ENCODE results near the gene VEGFC. TPM values are rescaled to one million over a fixed set of nuclear protein-coding genes. Genes with fewer than 3 reads are reported as not detected.

Gene VEGFC
- total RNA-seq, 1 experiment from 2014 or later, result 11.1 TPM

DNA sequence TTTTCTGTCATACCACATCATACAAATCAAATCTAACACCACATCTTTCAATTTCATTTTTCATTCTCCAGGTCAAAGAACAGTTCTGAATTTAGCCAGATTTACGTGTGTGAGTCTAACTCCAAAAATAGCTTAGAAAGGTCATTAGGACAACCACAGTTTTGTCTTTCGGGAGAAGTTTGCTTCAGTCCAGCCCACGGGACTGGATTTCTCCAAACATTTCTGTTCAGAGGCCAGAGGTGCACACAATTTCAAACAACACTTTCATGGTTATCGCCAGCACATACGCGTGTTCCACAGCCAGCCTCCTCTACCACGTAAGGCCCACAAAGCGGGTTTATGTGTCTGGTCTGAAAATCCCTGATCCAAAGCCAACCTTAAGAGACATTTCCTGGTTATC lies 65.9 kb downstream of the VEGFC start:
- TF ChIP-seq, protein P1, sequence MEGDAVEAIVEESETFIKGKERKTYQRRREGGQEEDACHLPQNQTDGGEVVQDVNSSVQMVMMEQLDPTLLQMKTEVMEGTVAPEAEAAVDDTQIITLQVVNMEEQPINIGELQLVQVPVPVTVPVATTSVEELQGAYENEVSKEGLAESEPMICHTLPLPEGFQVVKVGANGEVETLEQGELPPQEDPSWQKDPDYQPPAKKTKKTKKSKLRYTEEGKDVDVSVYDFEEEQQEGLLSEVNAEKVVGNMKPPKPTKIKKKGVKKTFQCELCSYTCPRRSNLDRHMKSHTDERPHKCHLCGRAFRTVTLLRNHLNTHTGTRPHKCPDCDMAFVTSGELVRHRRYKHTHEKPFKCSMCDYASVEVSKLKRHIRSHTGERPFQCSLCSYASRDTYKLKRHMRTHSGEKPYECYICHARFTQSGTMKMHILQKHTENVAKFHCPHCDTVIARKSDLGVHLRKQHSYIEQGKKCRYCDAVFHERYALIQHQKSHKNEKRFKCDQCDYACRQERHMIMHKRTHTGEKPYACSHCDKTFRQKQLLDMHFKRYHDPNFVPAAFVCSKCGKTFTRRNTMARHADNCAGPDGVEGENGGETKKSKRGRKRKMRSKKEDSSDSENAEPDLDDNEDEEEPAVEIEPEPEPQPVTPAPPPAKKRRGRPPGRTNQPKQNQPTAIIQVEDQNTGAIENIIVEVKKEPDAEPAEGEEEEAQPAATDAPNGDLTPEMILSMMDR (IDR thresholded peaks at IDR 0.05; ENCODE audit: unreplicated experiment), result no peak
- ChIA-PET POLR2A (no interaction called here), CTCF (interaction anchor here (1.1 kb wide), 1 partner anchor 65 kb away, joined by 3 read pairs; no protein-coding TSS in a partner anchor)
- BruUV-seq (replicated peaks), result no TSS peak
- peaks cover 30% of the 10 kb centered on the region for H3K36me3 Mint-ChIP-seq (ENCODE audit: insufficient read depth, unreplicated experiment)
- no peak for DNase-seq (ENCODE audit: unreplicated experiment)
- H3K27ac Mint-ChIP-seq (ENCODE audit: low read depth, unreplicated experiment), result no peak overlapping the region
- no peaks in the 10 kb centered on the region for H3K27me3 Mint-ChIP-seq (ENCODE audit: insufficient read depth, unreplicated experiment)
- H3K9me3 Mint-ChIP-seq (ENCODE audit: unreplicated experiment), result no peaks in the 10 kb centered on the region
- no peak overlapping the region for H3K4me3 Mint-ChIP-seq (ENCODE audit: unreplicated experiment)
- intact Hi-C loops (cut with micrococcal nuclease), result no loop called here
- peaks cover 6% of the 10 kb centered on the region for H3K4me1 Mint-ChIP-seq (ENCODE audit: insufficient read depth, unreplicated experiment)

DNA sequence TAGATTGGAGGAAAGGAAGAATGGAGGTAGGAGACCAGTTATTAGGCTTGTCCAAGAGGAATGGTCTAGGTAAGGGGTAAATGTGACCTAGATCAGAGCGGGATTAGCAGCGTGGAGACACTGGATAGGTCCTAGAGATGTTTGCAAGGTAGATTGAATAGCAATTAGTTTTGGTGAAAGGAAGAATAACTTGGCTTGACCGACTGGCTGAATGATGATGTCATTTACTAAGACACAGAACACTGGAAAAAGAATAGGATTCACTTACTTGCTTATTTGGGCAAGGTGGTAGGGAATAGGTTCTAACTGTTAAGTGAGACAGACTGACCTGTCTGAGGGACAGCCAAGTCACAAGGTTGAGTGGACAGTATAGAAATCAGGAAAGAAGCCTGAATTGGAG lies 71.3 kb downstream of the VEGFC start:
- H3K27ac Mint-ChIP-seq (ENCODE audit: low read depth, unreplicated experiment), result no peak overlapping the region
- H3K36me3 Mint-ChIP-seq (ENCODE audit: insufficient read depth, unreplicated experiment), result peaks cover 2% of the 10 kb centered on the region

DNA sequence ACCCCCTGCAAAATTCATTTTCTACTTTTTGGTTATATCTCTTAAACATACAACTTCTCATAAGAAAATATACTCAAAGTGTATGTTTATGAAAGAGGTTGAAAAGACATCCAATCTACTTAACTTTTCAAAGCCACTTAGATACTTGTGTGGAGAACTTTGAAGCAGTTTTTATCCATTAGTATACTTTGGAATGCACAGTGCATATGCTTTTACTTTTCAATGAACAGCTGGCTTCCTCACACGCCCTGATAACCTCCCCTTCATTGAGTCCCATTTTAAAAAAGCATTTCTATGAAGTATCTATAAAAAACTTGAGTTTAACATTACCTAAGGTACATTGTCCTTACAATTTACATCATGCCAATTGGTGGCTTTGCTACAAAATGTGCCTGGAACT lies 73.8 kb downstream of the VEGFC start:
- Mint-ChIP-seq H3K36me3 (ENCODE audit: insufficient read depth, unreplicated experiment) (no peaks in the 10 kb centered on the region), H3K9me3 (ENCODE audit: unreplicated experiment) (peaks cover 11% of the 10 kb centered on the region), H3K27ac (ENCODE audit: low read depth, unreplicated experiment) (no peak overlapping the region), H3K4me1 (ENCODE audit: insufficient read depth, unreplicated experiment) (no peaks in the 10 kb centered on the region), H3K27me3 (ENCODE audit: insufficient read depth, unreplicated experiment) (no peaks in the 10 kb centered on the region), H3K4me3 (ENCODE audit: unreplicated experiment) (no peak overlapping the region)
- ChIA-PET CTCF (no interaction called here), POLR2A (no interaction called here)
- BruUV-seq (replicated peaks), result no TSS peak
- no peak for DNase-seq (ENCODE audit: unreplicated experiment)
- TF ChIP-seq, protein P1 (IDR thresholded peaks at IDR 0.05; ENCODE audit: unreplicated experiment), result no peak
- intact Hi-C loops (cut with micrococcal nuclease), result no loop called here

More for the DNA sequence above, 71.3 kb downstream of the VEGFC start:
- Mint-ChIP-seq H3K4me3 (ENCODE audit: unreplicated experiment) (no peak overlapping the region), H3K9me3 (ENCODE audit: unreplicated experiment) (peaks cover 9% of the 10 kb centered on the region), H3K27me3 (ENCODE audit: insufficient read depth, unreplicated experiment) (no peaks in the 10 kb centered on the region), H3K4me1 (ENCODE audit: insufficient read depth, unreplicated experiment) (peaks cover 6% of the 10 kb centered on the region)
- no TSS peak for BruUV-seq (replicated peaks)
- TF ChIP-seq, protein P1 (IDR thresholded peaks at IDR 0.05; ENCODE audit: unreplicated experiment), result no peak
- ChIA-PET POLR2A (no interaction called here), CTCF (interaction anchor here (0.7 kb wide), 2 partner anchors 295 to 326 kb away, joined by 3 read pairs; no protein-coding TSS in a partner anchor)
- DNase-seq (ENCODE audit: unreplicated experiment), result no peak
- intact Hi-C loops (cut with micrococcal nuclease), result no loop called here

DNA sequence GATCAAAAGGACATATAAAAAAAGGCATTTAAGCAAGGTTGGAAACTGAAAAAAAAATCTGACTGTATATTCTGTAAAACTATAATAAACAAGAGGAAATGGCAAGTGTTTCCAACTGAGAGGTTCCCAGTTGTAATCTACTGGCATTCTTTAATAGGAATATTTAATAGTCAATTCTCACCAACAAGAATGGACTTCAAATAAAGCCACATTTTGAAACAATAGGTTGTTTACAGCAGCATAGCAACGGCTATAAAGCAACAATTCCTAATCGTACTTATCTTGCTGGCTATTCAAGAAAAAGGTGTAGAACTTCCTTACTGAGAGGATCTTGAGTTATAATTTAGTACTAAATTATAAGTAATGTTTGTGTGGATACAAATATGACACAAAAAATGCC lies 75.5 kb downstream of the VEGFC start:
- Mint-ChIP-seq H3K4me3 (ENCODE audit: unreplicated experiment) (no peak overlapping the region), H3K27ac (ENCODE audit: low read depth, unreplicated experiment) (no peak overlapping the region), H3K36me3 (ENCODE audit: insufficient read depth, unreplicated experiment) (no peaks in the 10 kb centered on the region), H3K9me3 (ENCODE audit: unreplicated experiment) (peaks cover 18% of the 10 kb centered on the region), H3K27me3 (ENCODE audit: insufficient read depth, unreplicated experiment) (no peaks in the 10 kb centered on the region), H3K4me1 (ENCODE audit: insufficient read depth, unreplicated experiment) (no peaks in the 10 kb centered on the region)
- intact Hi-C loops (cut with micrococcal nuclease), result no loop called here
- POLR2A ChIA-PET, result no interaction called here
- CTCF ChIA-PET, result no interaction called here
- no TSS peak for BruUV-seq (replicated peaks)
- TF ChIP-seq, protein P1 (IDR thresholded peaks at IDR 0.05; ENCODE audit: unreplicated experiment), result no peak
- no peak for DNase-seq (ENCODE audit: unreplicated experiment)
